Thoracic aorta (tissue), 2 donors: Measurements from ENCODE around the gene SURF1. TPM values are rescaled to one million over a fixed set of nuclear protein-coding genes. Genes with fewer than 3 reads are reported as not detected.

Experiments
- ATAC-seq: fragments of 150-250 bp; one replicate; pipeline ENCODE4 v1.8.0; 2017; ENCODE audit warnings: low read depth; ENCODE audit not compliant: insufficient number of reproducible peaks, low FRiP score
- DNase-seq: peaks from one replicate; pipeline ENCODE4 v3.0.0-alpha.2; 2020; ENCODE audit warnings: low spot score
- H3K27ac ChIP-seq, 2 donors: fragments of 200-600 bp; sonication (generic); 1 replicate in 1 of 2; 2 replicates in 1 of 2; pipeline ENCODE4 v1.5.1; 2016; ENCODE audit warnings: mild to moderate bottlenecking in 2 of 2, moderate library complexity in 2 of 2
- H3K27me3 ChIP-seq: fragments of 200-600 bp; sonication (generic); replicated peaks from 2 replicates; pipeline ENCODE4 v1.6.0; 2016; ENCODE audit warnings: mild to moderate bottlenecking; ENCODE audit not compliant: insufficient read depth
- H3K36me3 ChIP-seq: fragments of 200-600 bp; sonication (generic); one replicate; pipeline ENCODE4 v1.5.1; 2016
- H3K4me1 ChIP-seq, 2 donors: fragments of 200-600 bp; sonication (generic); 1 replicate in 1 of 2; 2 replicates in 1 of 2; pipeline versions ENCODE4 v1.5.1 to v1.6.0; 2016; ENCODE audit warnings: low read depth in 2 of 2, mild to moderate bottlenecking in 1 of 2; ENCODE audit not compliant: control insufficient read depth in 1 of 2
- H3K4me3 ChIP-seq: fragments of 200-600 bp; sonication (generic); 2 replicates; pipeline ENCODE4 v1.5.1; 2016; ENCODE audit warnings: mild to moderate bottlenecking
- H3K9me3 ChIP-seq: fragments of 200-600 bp; sonication (generic); 2 replicates; pipeline ENCODE4 v1.5.1; 2016
- total RNA-seq, 2 donors: library from RNA; depleted of rRNA; stranded (reverse); fragments of >200 nt; gene quantifications; one replicate each; pipeline versions ENCODE4 v1.1.0 to v1.2.3, GENCODE V29; 2016
- TF ChIP-seq, protein P1 (sequence below): fragments of 200-600 bp; sonication (generic); IDR thresholded peaks from one replicate; pipeline ENCODE4 v1.5.1; 2019; ENCODE audit warnings: antibody characterized with exemption

Gene SURF1
- total RNA-seq, 2 donors from 2014 or later = 47.6 to 66.6 TPM

DNA sequence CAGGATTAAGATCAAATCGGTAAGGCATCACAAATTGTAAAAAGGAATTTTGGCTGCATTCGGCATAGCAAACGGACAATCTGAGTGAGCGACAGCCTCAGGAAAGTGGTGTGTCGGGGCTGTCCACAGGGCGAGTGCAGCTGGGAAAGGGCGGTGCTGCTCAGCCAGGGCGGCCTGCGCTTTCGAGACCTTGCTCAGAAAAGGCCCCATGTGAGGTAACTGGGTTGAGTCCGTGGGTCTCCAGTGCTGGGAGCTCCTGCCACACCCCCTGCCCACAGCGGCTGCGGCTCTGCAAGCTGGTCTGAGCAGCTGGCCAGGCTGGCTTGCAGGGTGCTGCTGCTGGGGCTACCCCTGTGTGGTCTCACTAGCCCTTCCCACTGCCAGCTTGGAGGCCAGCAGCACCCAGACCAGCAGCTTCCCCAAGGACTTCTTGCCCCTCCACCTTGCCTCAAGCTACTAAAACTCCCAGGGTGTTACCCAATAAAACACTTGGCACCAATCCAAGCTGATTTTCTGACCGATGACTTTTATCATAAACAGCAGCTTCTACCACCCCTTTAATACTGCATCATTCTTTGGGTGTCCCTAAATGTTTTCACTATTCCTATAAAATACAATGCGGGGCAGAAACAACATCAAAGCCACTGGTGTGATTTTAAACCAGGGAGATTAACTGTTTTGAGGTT lies 6.2 kb upstream of the SURF1 start:
- H3K36me3 ChIP-seq = peaks cover 43% of the 10 kb centered on the region
- TF ChIP-seq, protein P1, sequence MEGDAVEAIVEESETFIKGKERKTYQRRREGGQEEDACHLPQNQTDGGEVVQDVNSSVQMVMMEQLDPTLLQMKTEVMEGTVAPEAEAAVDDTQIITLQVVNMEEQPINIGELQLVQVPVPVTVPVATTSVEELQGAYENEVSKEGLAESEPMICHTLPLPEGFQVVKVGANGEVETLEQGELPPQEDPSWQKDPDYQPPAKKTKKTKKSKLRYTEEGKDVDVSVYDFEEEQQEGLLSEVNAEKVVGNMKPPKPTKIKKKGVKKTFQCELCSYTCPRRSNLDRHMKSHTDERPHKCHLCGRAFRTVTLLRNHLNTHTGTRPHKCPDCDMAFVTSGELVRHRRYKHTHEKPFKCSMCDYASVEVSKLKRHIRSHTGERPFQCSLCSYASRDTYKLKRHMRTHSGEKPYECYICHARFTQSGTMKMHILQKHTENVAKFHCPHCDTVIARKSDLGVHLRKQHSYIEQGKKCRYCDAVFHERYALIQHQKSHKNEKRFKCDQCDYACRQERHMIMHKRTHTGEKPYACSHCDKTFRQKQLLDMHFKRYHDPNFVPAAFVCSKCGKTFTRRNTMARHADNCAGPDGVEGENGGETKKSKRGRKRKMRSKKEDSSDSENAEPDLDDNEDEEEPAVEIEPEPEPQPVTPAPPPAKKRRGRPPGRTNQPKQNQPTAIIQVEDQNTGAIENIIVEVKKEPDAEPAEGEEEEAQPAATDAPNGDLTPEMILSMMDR = no peak

DNA sequence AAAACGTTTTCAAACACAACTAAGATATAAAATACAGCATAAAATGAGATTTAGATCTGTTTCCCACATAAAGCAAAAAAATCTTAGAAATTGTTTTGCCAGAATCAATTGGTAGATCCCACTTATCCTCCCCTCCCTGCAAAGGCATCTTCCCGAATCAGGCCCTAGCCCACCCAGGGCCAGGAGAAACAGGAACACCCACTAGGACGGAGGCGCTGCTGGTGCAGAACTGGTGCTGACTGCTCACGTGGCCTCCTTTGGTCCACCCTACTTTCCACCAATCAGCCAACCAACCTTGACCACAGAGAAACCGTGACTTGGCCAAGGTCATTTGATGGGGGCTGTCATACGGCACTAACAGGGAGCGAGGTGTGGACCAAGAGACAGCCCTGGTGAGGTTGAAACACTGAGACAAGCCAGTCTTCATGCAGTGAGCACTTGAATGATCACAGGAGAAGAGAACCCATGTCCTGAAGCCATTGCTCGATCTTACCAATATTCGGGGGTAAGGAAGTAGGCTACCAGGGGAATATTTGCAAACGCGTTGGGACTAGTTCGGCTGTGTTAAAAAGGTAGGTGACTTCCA lies 5.3 kb upstream of the SURF1 start:
- peaks cover 38% of the 10 kb centered on the region for H3K36me3 ChIP-seq
- ATAC-seq = no peak
- no peak for DNase-seq
- H3K4me3 ChIP-seq = no peak overlapping the region
- no peaks in the 10 kb centered on the region for H3K9me3 ChIP-seq
- no peak overlapping the region for H3K27ac ChIP-seq
- H3K27me3 ChIP-seq = no peaks in the 10 kb centered on the region
- H3K4me1 ChIP-seq = peaks cover 4 to 12% of the 10 kb centered on the region in 2 donors
- TF ChIP-seq, protein P1 = no peak

More for the DNA sequence above, 6.2 kb upstream of the SURF1 start:
- no peak for DNase-seq
- Histone ChIP-seq H3K27ac (no peak overlapping the region), H3K4me3 (no peak overlapping the region), H3K27me3 (no peaks in the 10 kb centered on the region), H3K9me3 (no peaks in the 10 kb centered on the region), H3K4me1 (peaks cover 0 to 4% of the 10 kb centered on the region in 2 donors)
- no peak for ATAC-seq

DNA sequence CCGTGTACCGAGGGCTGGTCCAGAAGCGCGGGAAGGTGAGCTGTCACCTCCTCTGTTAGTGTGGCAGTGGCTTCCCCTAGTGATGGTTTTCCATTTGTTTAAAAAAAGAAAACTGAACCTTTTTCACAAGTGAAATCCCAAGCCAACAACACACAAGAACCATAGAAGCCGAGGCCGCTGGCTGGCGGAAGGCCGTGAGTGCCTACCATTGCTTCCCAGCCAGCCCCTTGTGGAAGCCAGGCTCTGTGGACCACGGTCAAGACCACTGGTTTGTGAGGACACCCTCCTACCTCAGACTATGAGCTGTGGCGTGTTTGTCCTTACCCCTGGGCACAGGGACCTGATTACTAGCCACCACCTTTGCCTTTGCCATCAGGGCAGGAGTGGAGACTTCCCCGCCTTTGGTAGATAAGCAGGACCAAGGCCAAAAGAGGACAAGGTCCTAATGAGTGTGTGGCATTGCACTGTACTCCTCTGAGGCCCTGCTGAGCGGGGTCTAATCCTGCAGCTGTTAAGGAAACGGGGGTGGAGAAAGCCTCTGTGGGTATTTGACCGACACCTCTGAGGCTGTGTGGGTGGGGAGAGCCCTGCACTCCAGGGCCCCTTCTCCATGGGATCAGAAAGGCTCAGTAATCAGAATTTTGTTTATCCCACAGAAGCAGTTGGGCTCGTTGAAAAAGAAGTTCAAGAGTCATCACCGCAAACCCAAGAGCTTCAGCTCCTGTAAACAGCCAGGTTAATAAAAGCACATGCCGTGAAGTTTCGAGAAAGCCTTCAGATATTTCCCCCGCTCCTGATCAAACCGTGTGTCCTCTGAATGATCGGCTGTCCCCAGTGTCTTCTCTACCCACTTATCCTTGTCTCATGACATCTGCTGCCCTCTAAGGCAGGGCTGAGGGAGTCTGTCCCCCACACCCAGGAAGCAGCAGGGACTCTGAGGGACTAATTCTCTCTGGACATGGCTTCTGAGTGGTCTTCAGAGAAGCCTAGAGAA lies 4.4 kb upstream of the SURF1 start:
- Histone ChIP-seq H3K4me1 (peaks cover 6 to 14% of the 10 kb centered on the region in 2 donors), H3K4me3 (no peak overlapping the region), H3K27ac (no peak overlapping the region), H3K36me3 (peaks cover 29% of the 10 kb centered on the region), H3K9me3 (no peaks in the 10 kb centered on the region), H3K27me3 (no peaks in the 10 kb centered on the region)
- ATAC-seq (no peak), DNase-seq (no peak)
- TF ChIP-seq, protein P1 = no peak

DNA sequence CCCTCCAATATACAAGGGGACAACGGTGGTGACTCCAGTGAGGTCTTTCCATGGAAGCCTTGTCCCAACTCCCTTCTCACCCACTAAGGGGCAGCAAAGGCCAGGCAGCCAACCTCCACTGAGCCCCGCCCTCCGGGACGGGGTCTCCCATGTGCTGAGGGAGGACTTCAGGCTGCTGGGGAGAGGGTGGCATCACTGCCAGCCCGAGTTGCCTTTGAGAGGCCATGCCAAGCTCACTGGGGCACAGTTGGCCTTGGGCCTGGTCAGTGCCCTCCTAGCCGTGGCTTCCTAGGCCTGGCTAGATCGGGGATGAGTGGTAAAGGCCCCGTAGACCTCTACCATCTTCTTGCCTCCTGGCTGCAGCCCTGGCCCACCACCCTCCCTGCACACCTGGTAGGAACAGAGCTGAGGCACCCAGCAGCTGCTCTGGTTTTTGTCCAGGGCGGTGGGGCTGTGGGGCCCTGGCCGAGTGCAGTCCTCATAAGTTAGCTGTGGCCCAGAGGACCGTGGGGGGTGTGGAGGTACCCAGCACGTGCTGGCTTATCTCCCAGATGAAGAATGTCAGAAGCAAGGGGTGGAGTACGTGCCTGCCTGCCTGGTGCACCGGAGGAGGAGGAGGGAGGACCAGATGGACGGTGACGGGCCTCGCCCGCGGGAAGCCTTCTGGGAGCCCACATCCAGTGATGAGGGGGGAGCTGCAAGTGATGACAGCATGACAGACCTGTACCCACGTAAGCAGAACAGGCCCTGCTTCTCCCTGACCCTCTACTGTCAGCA lies 3.3 kb upstream of the SURF1 start:
- Histone ChIP-seq H3K4me1 (peaks cover 15 to 26% of the 10 kb centered on the region in 2 donors), H3K4me3 (no peak overlapping the region), H3K27me3 (no peaks in the 10 kb centered on the region), H3K36me3 (peaks cover 19% of the 10 kb centered on the region), H3K9me3 (no peaks in the 10 kb centered on the region), H3K27ac (no peak overlapping the region)
- no peak for ATAC-seq
- TF ChIP-seq, protein P1 = no peak
- DNase-seq = no peak
